Muscle layer of duodenum (tissue), 2 donors: ENCODE results near the gene MERTK.

Source experiments
- H3K27ac ChIP-seq: one replicate; pipeline ENCODE4 v1.7.0; 2013; ENCODE audit warnings: mild to moderate bottlenecking, low read length
- H3K27me3 ChIP-seq: one replicate; pipeline ENCODE4 v1.7.0; 2013; ENCODE audit warnings: low read depth, mild to moderate bottlenecking, control low read depth, low read length
- H3K36me3 ChIP-seq, 2 donors: one replicate each; pipeline ENCODE4 v1.7.0; 2013; ENCODE audit warnings: low read length in 2 of 2, control low read depth in 1 of 2, mild to moderate bottlenecking in 1 of 2; ENCODE audit not compliant: insufficient read depth in 2 of 2, control insufficient read depth in 1 of 2
- H3K4me1 ChIP-seq, 2 donors: one replicate each; pipeline ENCODE4 v1.7.0; 2013; ENCODE audit warnings: low read length in 2 of 2, mild to moderate bottlenecking in 2 of 2, control low read depth in 1 of 2, moderate library complexity in 1 of 2; ENCODE audit not compliant: insufficient read depth in 2 of 2, control insufficient read depth in 1 of 2
- H3K4me3 ChIP-seq, 2 donors: one replicate each; pipeline ENCODE4 v1.7.0; 2013; ENCODE audit warnings: low read length in 2 of 2, low read depth in 1 of 2, mild to moderate bottlenecking in 1 of 2
- H3K9me3 ChIP-seq, 2 donors: one replicate each; pipeline ENCODE4 v1.7.0; 2013; ENCODE audit warnings: low read length in 2 of 2, control low read depth in 1 of 2, mild to moderate bottlenecking in 1 of 2; ENCODE audit not compliant: control insufficient read depth in 1 of 2
- donor health status: healthy.

The MERTK gene

GRCh38 chr2:111982822-111983221 lies 84.4 kb downstream of the MERTK start:
- no peaks in the 10 kb centered on the region for H3K4me1 ChIP-seq
- no peak overlapping the region for H3K4me3 ChIP-seq
- peaks cover 17 to 34% of the 10 kb centered on the region in 2 donors for H3K36me3 ChIP-seq

DNA sequence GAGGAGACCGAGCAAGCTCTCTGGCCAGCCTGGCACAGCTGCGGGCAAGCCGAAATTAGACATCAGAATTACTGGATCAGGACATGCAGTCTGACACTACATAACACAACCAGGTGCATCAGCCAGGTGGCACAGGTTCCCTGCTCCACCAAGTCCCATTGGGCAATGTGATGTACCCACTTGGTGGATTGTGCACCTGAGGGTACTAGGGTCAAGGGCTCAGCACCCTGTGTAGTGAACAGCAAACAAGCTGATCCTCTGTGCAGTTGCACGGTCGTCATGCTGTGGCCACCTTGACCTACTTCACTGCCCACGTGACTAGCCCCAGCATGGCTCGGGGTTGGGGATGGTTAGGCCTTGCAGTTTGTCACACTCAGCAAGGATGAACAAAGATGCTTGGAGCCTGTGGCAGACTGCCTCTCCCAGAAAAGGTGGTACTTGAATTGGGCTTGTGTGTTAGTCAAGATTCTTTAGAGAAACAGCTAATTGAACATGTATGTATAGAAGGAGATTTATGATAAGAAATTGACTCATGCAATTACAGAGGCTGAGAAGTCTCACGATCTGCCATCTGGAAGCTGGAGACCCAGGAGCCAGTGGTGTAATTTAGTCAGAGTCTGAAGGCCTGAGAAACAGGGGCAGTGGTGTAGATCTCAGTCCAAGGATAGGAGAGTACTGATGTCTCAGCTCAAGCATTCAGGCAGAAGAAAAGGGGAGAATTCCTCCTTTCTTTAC lies 85.2 kb downstream of the MERTK start:
- no peaks in the 10 kb centered on the region for H3K4me1 ChIP-seq
- H3K27ac ChIP-seq = no peak overlapping the region
- no peaks in the 10 kb centered on the region for H3K27me3 ChIP-seq
- H3K36me3 ChIP-seq = peaks cover 17 to 32% of the 10 kb centered on the region in 2 donors
- no peaks in the 10 kb centered on the region for H3K9me3 ChIP-seq
- H3K4me3 ChIP-seq = no peak overlapping the region

More at GRCh38 chr2:111982822-111983221, 84.4 kb downstream of the MERTK start:
- no peaks in the 10 kb centered on the region for H3K9me3 ChIP-seq
- no peak overlapping the region for H3K27ac ChIP-seq
- H3K27me3 ChIP-seq = no peaks in the 10 kb centered on the region

DNA sequence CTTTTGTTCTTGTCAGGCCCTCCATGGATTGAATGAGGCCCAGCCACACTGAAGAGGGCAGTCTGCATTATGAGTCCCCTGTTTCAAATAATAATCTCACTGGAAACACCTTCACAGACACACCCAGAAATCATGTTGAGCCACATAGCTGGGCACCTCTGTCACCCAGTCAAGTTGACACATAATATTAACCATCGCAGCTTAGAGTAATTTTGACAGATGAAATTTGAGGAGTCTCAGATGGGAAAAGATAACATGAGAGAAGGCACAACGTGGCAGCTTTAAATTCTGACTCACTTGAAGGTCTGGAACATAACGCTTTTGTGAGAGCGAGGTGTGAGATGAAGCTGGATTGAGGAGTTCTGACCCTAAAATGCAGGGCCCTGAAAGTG lies 85.8 kb downstream of the MERTK start:
- peaks cover 17 to 32% of the 10 kb centered on the region in 2 donors for H3K36me3 ChIP-seq
- no peaks in the 10 kb centered on the region for H3K4me1 ChIP-seq
- no peaks in the 10 kb centered on the region for H3K27me3 ChIP-seq
- no peak overlapping the region for H3K4me3 ChIP-seq
- H3K27ac ChIP-seq = no peak overlapping the region
- no peaks in the 10 kb centered on the region for H3K9me3 ChIP-seq

DNA sequence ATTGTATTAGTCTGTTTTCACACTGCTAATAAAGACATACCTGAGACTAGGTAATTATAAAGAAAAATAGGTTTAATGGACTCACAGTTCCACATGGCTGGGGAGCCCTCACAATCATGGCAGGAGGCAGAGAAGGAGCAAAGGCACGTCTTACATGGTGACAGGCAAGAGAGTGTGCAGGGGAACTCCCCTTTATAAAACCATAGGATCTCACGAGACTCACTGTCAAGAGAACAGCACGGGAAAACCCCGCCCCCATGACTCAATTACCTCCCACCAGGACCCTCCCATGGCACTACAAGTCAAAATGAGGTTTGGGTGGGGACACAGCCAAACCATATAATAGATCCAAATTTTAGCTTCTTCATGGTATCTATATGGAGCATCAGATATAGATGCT lies 87.1 kb downstream of the MERTK start:
- Histone ChIP-seq H3K9me3 (no peaks in the 10 kb centered on the region), H3K27ac (no peak overlapping the region), H3K4me1 (no peaks in the 10 kb centered on the region), H3K27me3 (no peaks in the 10 kb centered on the region), H3K36me3 (peaks cover 17 to 32% of the 10 kb centered on the region in 2 donors), H3K4me3 (no peak overlapping the region)

DNA sequence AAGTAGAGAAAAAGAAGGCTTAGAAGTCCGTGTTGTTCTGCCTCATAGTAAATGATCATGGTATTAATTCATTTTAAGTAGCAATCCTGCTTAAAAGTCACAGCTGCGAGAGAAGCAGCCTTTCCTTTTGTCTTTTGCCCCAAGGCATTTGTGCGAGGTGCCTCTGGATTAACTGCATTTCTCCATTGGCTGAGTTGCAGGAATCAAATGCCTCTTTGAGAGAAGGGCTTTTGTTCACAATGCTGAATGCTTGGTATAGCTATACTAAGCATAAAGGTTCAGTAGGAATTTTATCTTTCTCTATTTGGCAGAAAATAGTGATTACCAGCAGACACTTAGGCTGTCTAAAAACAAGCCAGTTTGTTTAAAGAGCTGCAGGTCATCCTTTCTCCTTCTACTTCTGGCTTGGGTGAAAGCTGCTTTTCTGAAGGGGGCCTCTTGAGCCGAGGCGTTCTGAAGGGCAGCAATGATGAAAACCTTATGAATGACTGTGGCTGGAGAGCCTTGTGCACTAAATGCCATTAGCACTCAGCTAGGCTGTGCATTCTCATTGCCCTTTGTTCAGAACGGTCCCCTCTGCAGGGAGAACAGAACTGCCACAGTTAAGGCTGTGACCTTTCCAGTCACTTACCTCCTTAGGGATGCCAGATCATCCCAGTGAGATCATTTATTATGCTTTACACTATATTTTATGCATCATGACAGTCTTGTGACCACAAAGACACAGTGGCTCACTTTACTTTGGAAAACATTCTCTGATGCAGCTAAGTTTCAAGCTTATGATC lies 87.9 kb downstream of the MERTK start:
- H3K36me3 ChIP-seq = peaks cover 17 to 27% of the 10 kb centered on the region in 2 donors
- H3K4me3 ChIP-seq = no peak overlapping the region
- no peaks in the 10 kb centered on the region for H3K27me3 ChIP-seq
- no peaks in the 10 kb centered on the region for H3K4me1 ChIP-seq
- no peak overlapping the region for H3K27ac ChIP-seq
- no peaks in the 10 kb centered on the region for H3K9me3 ChIP-seq

- Histone ChIP-seq H3K4me3 (no peak overlapping the region), H3K4me1 (no peaks in the 10 kb centered on the region), H3K9me3 (no peaks in the 10 kb centered on the region), H3K27me3 (no peaks in the 10 kb centered on the region), H3K27ac (no peak overlapping the region), H3K36me3 (peaks cover 0 to 6% of the 10 kb centered on the region in 2 donors)
Measured at GRCh38 chr2:111990375-111990774, 92.0 kb downstream of the MERTK start.

GRCh38 chr2:111990856-111991255 lies 92.4 kb downstream of the MERTK start:
- H3K27ac ChIP-seq = no peak overlapping the region
- no peaks in the 10 kb centered on the region for H3K27me3 ChIP-seq
- H3K4me1 ChIP-seq = no peaks in the 10 kb centered on the region
- H3K9me3 ChIP-seq = no peaks in the 10 kb centered on the region
- peaks cover 0 to 8% of the 10 kb centered on the region in 2 donors for H3K36me3 ChIP-seq
- no peak overlapping the region for H3K4me3 ChIP-seq

- no peak overlapping the region for H3K27ac ChIP-seq
- peaks cover 0 to 20% of the 10 kb centered on the region in 2 donors for H3K36me3 ChIP-seq
- no peaks in the 10 kb centered on the region for H3K9me3 ChIP-seq
- H3K4me1 ChIP-seq = no peaks in the 10 kb centered on the region
- no peak overlapping the region for H3K4me3 ChIP-seq
- no peaks in the 10 kb centered on the region for H3K27me3 ChIP-seq
Measured at GRCh38 chr2:111994042-111994441, 95.6 kb downstream of the MERTK start.

- H3K9me3 ChIP-seq = no peaks in the 10 kb centered on the region
- H3K4me1 ChIP-seq = no peaks in the 10 kb centered on the region
- no peak overlapping the region for H3K4me3 ChIP-seq
- H3K36me3 ChIP-seq = peaks cover 0 to 24% of the 10 kb centered on the region in 2 donors
- no peaks in the 10 kb centered on the region for H3K27me3 ChIP-seq
- H3K27ac ChIP-seq = no peak overlapping the region
Measured at GRCh38 chr2:111995148-111995547, 96.7 kb downstream of the MERTK start.

- Histone ChIP-seq H3K27ac (no peak overlapping the region), H3K36me3 (peaks cover 0 to 25% of the 10 kb centered on the region in 2 donors), H3K27me3 (no peaks in the 10 kb centered on the region), H3K9me3 (no peaks in the 10 kb centered on the region), H3K4me3 (no peak overlapping the region), H3K4me1 (no peaks in the 10 kb centered on the region)
Measured at GRCh38 chr2:111999809-112000208, 101.4 kb downstream of the MERTK start.

GRCh38 chr2:112000399-112001135 lies 102.2 kb downstream of the MERTK start:
- peaks cover 0 to 25% of the 10 kb centered on the region in 2 donors for H3K36me3 ChIP-seq

More at GRCh38 chr2:112000399-112001135, 102.2 kb downstream of the MERTK start:
- Histone ChIP-seq H3K27ac (no peak overlapping the region), H3K9me3 (no peaks in the 10 kb centered on the region), H3K4me3 (no peak overlapping the region), H3K4me1 (no peaks in the 10 kb centered on the region), H3K27me3 (no peaks in the 10 kb centered on the region)
